GM12878 (cell line): Measurements from ENCODE around the gene INSC. TPM values are rescaled to one million over a fixed set of nuclear protein-coding genes. Genes with fewer than 3 reads are reported as not detected.

Experiments used
- ATAC-seq: fragments of 200-7000 bp; cut with Tn5 transposase; 3 replicates; pipeline ENCODE4 v1.9.1; 2020; ENCODE audit warnings: mild to moderate bottlenecking, moderate library complexity
- BruUV-seq: library from RNA; stranded (reverse); fragments of 400-500 nt; replicated peaks from 2 replicates; lab custom pipeline; 2021; lab: Mats Ljungman, UMichigan
- CTCF ChIA-PET: fragments of 300-600 bp; sonication (Branson Sonifier 250); formaldehyde crosslinking; extraction: SDS; loops from one replicate; lab custom pipeline; 2021; ENCODE audit warnings: inconsistent platforms; lab: Yijun Ruan, JAX
- POLR2A ChIA-PET: fragments of 350-600 bp; formaldehyde crosslinking; extraction: SDS; loops from one replicate; lab custom pipeline; 2021; ENCODE audit warnings: inconsistent platforms; lab: Charles Lee
- RAD21 ChIA-PET: fragments of 300-600 bp; sonication (Branson Sonifier 250); formaldehyde crosslinking; loops from one replicate; lab custom pipeline; 2023; ENCODE audit warnings: antibody characterized with exemption; ENCODE audit not compliant: unreplicated experiment; lab: Charles Lee
- SMC1A ChIA-PET: fragments of 300-600 bp; sonication (Branson Sonifier 250); formaldehyde crosslinking; loops from one replicate; lab custom pipeline; 2023; ENCODE audit not compliant: unreplicated experiment, uncharacterized antibody; lab: Charles Lee
- DNase-seq: peaks from one replicate; pipeline ENCODE4 v3.0.0-alpha.2; 2011; ENCODE audit warnings: low read depth, low spot score
- FAIRE-seq: peaks from 3 replicates; lab custom pipeline; 2011; peaks lifted over from hg19 to GRCh38; lab: Jason Lieb, UNC
- H2AFZ ChIP-seq: 2 replicates; pipeline ENCODE4 v1.6.0; 2011; ENCODE audit warnings: low read depth, low read length, control low read depth; ENCODE audit not compliant: control insufficient read depth
- H3K27ac ChIP-seq: 2 replicates; pipeline ENCODE4 v1.5.1; 2011; ENCODE audit warnings: control low read depth; ENCODE audit not compliant: control insufficient read depth, insufficient read depth
- H3K27me3 ChIP-seq, 2 experiments: replicated peaks in 1 of 2; 2 replicates each; pipeline versions ENCODE4 v1.6.0 to v1.6.1; 2011; ENCODE audit warnings: low read length in 1 of 2; ENCODE audit not compliant: control insufficient read depth in 2 of 2, insufficient read depth in 2 of 2
- H3K36me3 ChIP-seq, 2 experiments: 2 replicates each; pipeline ENCODE4 v1.5.1; 2011; ENCODE audit warnings: low read length in 1 of 2; ENCODE audit not compliant: control insufficient read depth in 2 of 2, insufficient read depth in 2 of 2
- H3K4me1 ChIP-seq: 2 replicates; pipeline ENCODE4 v1.6.1; 2011; ENCODE audit warnings: mild to moderate bottlenecking, low read length, moderate library complexity, mixed read lengths; ENCODE audit not compliant: control insufficient read depth, insufficient read depth
- H3K4me2 ChIP-seq: 2 replicates; pipeline ENCODE4 v1.6.0; 2011; ENCODE audit warnings: control low read depth; ENCODE audit not compliant: control insufficient read depth, insufficient read depth
- H3K4me3 ChIP-seq: fragments of 200-600 bp; sonication (generic); 2 replicates; pipeline ENCODE4 v1.5.1; 2016
- H3K79me2 ChIP-seq: 2 replicates; pipeline ENCODE4 v1.6.0; 2011; ENCODE audit warnings: low read length; ENCODE audit not compliant: control insufficient read depth, insufficient read depth
- H3K9ac ChIP-seq: 2 replicates; pipeline ENCODE4 v1.8.0; 2011; ENCODE audit warnings: low read length, control low read depth, mixed read lengths; ENCODE audit not compliant: control insufficient read depth, insufficient read depth
- H3K9me3 ChIP-seq: replicated peaks from 3 replicates; pipeline ENCODE4 v1.5.1; 2011; ENCODE audit warnings: mild to moderate bottlenecking, low read length; ENCODE audit not compliant: control insufficient read depth, insufficient read depth
- H4K20me1 ChIP-seq: 2 replicates; pipeline ENCODE4 v1.6.0; 2011; ENCODE audit not compliant: control insufficient read depth, insufficient read depth
- BCL11A ChIP-seq: IDR thresholded peaks from 2 replicates; pipeline ENCODE4 v1.6.1; 2011; ENCODE audit warnings: low read depth, low read length
- E2F4 ChIP-seq: IDR thresholded peaks from 2 replicates; pipeline ENCODE4 v1.6.1; 2012; ENCODE audit warnings: low read depth, low read length, improper control_type of control experiment
- E2F8 ChIP-seq: fragments of 450-650 bp; IDR thresholded peaks from 2 replicates; pipeline ENCODE4 v1.6.1; 2018; ENCODE audit warnings: mild to moderate bottlenecking, low read depth, moderate library complexity; ENCODE audit not compliant: partially characterized antibody
- EGR1 ChIP-seq, 2 experiments: IDR thresholded peaks; 1 replicate in 1 of 2; 2 replicates in 1 of 2; pipeline ENCODE4 v1.6.1; 2011 to 2012; ENCODE audit warnings: low read depth in 2 of 2, low read length in 2 of 2, borderline replicate concordance in 1 of 2, mild to moderate bottlenecking in 1 of 2, moderate library complexity in 1 of 2
- MEF2B ChIP-seq: fragments of 450-650 bp; IDR thresholded peaks from 2 replicates; pipeline ENCODE4 v1.6.1; 2018; ENCODE audit warnings: mild to moderate bottlenecking, moderate library complexity; ENCODE audit not compliant: partially characterized antibody, poor library complexity, severe bottlenecking
- NR2C2 ChIP-seq: IDR thresholded peaks from 2 replicates; pipeline ENCODE4 v1.6.1; 2011; ENCODE audit warnings: borderline replicate concordance, low read depth; ENCODE audit not compliant: control insufficient read depth, insufficient read length
- PAX5 ChIP-seq: IDR thresholded peaks from 2 replicates; pipeline ENCODE4 v1.6.1; 2011; ENCODE audit warnings: low read depth, low read length, borderline replicate concordance
- POLR2AphosphoS2 ChIP-seq: IDR thresholded peaks from 2 replicates; pipeline ENCODE4 v1.6.1; 2011; ENCODE audit warnings: low read depth, mild to moderate bottlenecking, low read length, improper control_type of control experiment, moderate library complexity
- PRDM15 ChIP-seq: fragments of 450-650 bp; formaldehyde crosslinking; IDR thresholded peaks from 2 replicates; pipeline ENCODE4 v1.4.0; 2020; ENCODE audit warnings: mild to moderate bottlenecking, moderate library complexity
- RAD51 ChIP-seq: fragments of 450-650 bp; IDR thresholded peaks from 2 replicates; pipeline ENCODE4 v1.6.1; 2016; ENCODE audit warnings: moderate library complexity, mild to moderate bottlenecking, inconsistent platforms
- RELB ChIP-seq: fragments of 450-650 bp; IDR thresholded peaks from 2 replicates; pipeline ENCODE4 v1.6.1; 2017; ENCODE audit warnings: low read depth, mild to moderate bottlenecking, moderate library complexity
- SIN3A ChIP-seq: IDR thresholded peaks from 2 replicates; pipeline ENCODE4 v1.6.1; 2012; ENCODE audit warnings: low read depth, low read length, improper control_type of control experiment
- ZNF622 ChIP-seq: fragments of 450-650 bp; IDR thresholded peaks from 2 replicates; pipeline ENCODE4 v1.6.1; 2017; ENCODE audit warnings: mild to moderate bottlenecking, inconsistent platforms
- WGBS: methylation state at CpG from one replicate; pipeline ENCODE4 v1.1.6; 2016; ENCODE audit warnings: low lambda C conversion rate; ENCODE audit not compliant: insufficient replicate concordance, insufficient coverage; ENCODE audit errors: missing lambda C conversion rate; 5-methylcytosine and 5-hydroxymethylcytosine counted together
- in situ Hi-C: fragments of 300-500 bp; cut with MboI; formaldehyde crosslinking; loops from 9 replicates; pipeline ENCODE4 v1.14.3; 2018; ENCODE audit warnings: mixed read lengths
- intact Hi-C: fragments of 100-400 bp; cut with micrococcal nuclease; formaldehyde crosslinking; loops from one replicate; pipeline ENCODE4 v1.14.2; 2022; ENCODE audit not compliant: unreplicated experiment
- polyA plus RNA-seq, 11 experiments: library from polyadenylated mRNA; depleted of rRNA in 4 of 11; unstranded in 6 of 11; stranded (reverse) in 5 of 11; fragments of >200 nt; fragmentation: Nextera tagmentation in 4 of 11; fragmentation: Illumina TruSeq in 1 of 11; extraction: Ambion mirVana in 4 of 11; extraction: Trizol in 1 of 11; gene quantifications; 1 replicate in 1 of 11; 2 replicates in 10 of 11; pipeline versions ENCODE4 v1.2.1 to v1.2.3, GENCODE V29; 2011 to 2016; ENCODE audit warnings: inconsistent platforms in 2 of 11, missing spikeins in 2 of 11, low read depth in 1 of 11
- total RNA-seq, 4 experiments: library from RNA; depleted of rRNA in 3 of 4; stranded (reverse); fragments of >200 nt in 3 of 4; fragmentation: Illumina TruSeq in 1 of 4; extraction: Trizol in 1 of 4; gene quantifications; 2 replicates each; pipeline versions ENCODE4 v1.2.1 to v1.2.3, GENCODE V29; 2013 to 2021

The INSC gene
- total and polyA plus RNA-seq, 10 of the 15 experiments (the other 5 are each of a cell fraction or from before 2014, with no cell fraction given) = 0.13 to 0.33 TPM; not detected in 8

GRCh38 chr11:15119352-15119751 lies 4.6 kb downstream of the INSC start:
- intact Hi-C loops = no loop called here
- BruUV-seq = no TSS peak
- TF ChIP-seq EGR1 (IDR thresholded peaks at IDR 0.05; ENCODE audit: borderline replicate concordance in 1 of 2, low read depth in 2 of 2, low read length in 2 of 2) (no peak), ZNF622 (no peak), E2F8 (no peak), E2F4 (no peak), RELB (no peak), NR2C2 (no peak), SIN3A (no peak), PAX5 (no peak), MEF2B (no peak), POLR2AphosphoS2 (no peak), PRDM15 (CRISPR knock-in tag) (no peak), RAD51 (no peak), BCL11A (no peak)

More at GRCh38 chr11:15119352-15119751, 4.6 kb downstream of the INSC start:
- Histone ChIP-seq H3K27me3 (no peaks in the 10 kb centered on the region), H4K20me1 (no peaks in the 10 kb centered on the region), H3K79me2 (no peaks in the 10 kb centered on the region), H3K36me3 (no peaks in the 10 kb centered on the region), H2AFZ (no peak overlapping the region), H3K4me2 (no peak overlapping the region), H3K27ac (no peak overlapping the region), H3K9ac (no peak overlapping the region), H3K4me1 (peaks cover 6% of the 10 kb centered on the region), H3K4me3 (no peak overlapping the region), H3K9me3 (no peaks in the 10 kb centered on the region; the same call in 2 of the 3 replicates)
- ChIA-PET SMC1A (interaction anchor here (1.0 kb wide), 1 partner anchor 40 kb away, joined by 4 read pairs; no protein-coding TSS in a partner anchor), RAD21 (interaction anchor here (1.3 kb wide), 1 partner anchor 9 kb away, joined by 3 read pairs; no protein-coding TSS in a partner anchor), POLR2A (no interaction called here), CTCF (interaction anchor here (0.8 to 2.2 kb wide), 2 partner anchors 19 to 518 kb away, joined by 3 to 8 read pairs; no protein-coding TSS in a partner anchor)
- no peak; the same call in 2 of the 3 replicates for ATAC-seq
- no peak for FAIRE-seq
- DNase-seq = no peak
- in situ Hi-C loops = no loop called here
- WGBS = 65% methylated on average over 4 of the region's 4 CpGs
